SU-DHL-6 (cell line): ENCODE results near the gene CISD1.

Experiments
- H2AFZ ChIP-seq: fragments of 200-600 bp; sonication (generic); 2 replicates; pipeline ENCODE4 v1.6.1; 2014; ENCODE audit warnings: low read depth, mild to moderate bottlenecking, moderate library complexity, mixed read lengths, antibody characterized with exemption, low read length; ENCODE audit not compliant: severe bottlenecking
- H3F3A ChIP-seq: fragments of 200-600 bp; shearing (Covaris generic); 2 replicates; pipeline ENCODE4 v1.6.0; 2016; ENCODE audit warnings: antibody characterized with exemption, mild to moderate bottlenecking; ENCODE audit not compliant: insufficient read depth
- H3K27ac ChIP-seq: fragments of 200-600 bp; sonication (generic); 2 replicates; pipeline ENCODE4 v1.5.1; 2016; ENCODE audit warnings: low read depth, mild to moderate bottlenecking, low read length, moderate library complexity, mixed read lengths
- H3K27me3 ChIP-seq: fragments of 200-600 bp; sonication (generic), shearing (Covaris generic); 2 replicates; pipeline ENCODE4 v1.6.0; 2014; ENCODE audit warnings: mild to moderate bottlenecking, low read length
- H3K36me3 ChIP-seq: fragments of 200-600 bp; sonication (generic); 2 replicates; pipeline ENCODE4 v1.6.1; 2014; ENCODE audit warnings: mild to moderate bottlenecking, low read length, mixed read lengths
- H3K4me2 ChIP-seq: fragments of 300-600, 200-600 bp; shearing (Covaris generic), sonication (generic); 2 replicates; pipeline ENCODE4 v1.6.0; 2014; ENCODE audit warnings: low read length, low read depth, mild to moderate bottlenecking; ENCODE audit not compliant: poor library complexity, severe bottlenecking
- H3K4me3 ChIP-seq: fragments of 200-600 bp; sonication (generic); 2 replicates; pipeline ENCODE4 v1.5.1; 2014; ENCODE audit warnings: antibody characterized with exemption, low read length, mild to moderate bottlenecking, mixed read lengths; ENCODE audit not compliant: insufficient read depth, poor library complexity, severe bottlenecking
- H3K79me2 ChIP-seq: fragments of 200-600 bp; sonication (generic); 2 replicates; pipeline ENCODE4 v1.6.1; 2014; ENCODE audit warnings: mild to moderate bottlenecking, low read length, moderate library complexity; ENCODE audit not compliant: insufficient read depth
- H3K9ac ChIP-seq: fragments of 200-600 bp; sonication (generic); 2 replicates; pipeline ENCODE4 v1.7.0; 2014; ENCODE audit warnings: mild to moderate bottlenecking, low read length
- H3K9me2 ChIP-seq: fragments of 200-600 bp; sonication (generic); replicated peaks from 2 replicates; pipeline ENCODE4 v1.6.1; 2014; ENCODE audit warnings: low read length; ENCODE audit not compliant: insufficient read depth
- H3K9me3 ChIP-seq: fragments of 200-600 bp; sonication (generic); 2 replicates; pipeline ENCODE4 v1.6.1; 2014; ENCODE audit warnings: low read length, mixed read lengths; ENCODE audit not compliant: insufficient read depth
- H4K20me1 ChIP-seq: fragments of 200-600 bp; sonication (generic); 2 replicates; pipeline ENCODE4 v1.6.1; 2014; ENCODE audit warnings: low read depth, mild to moderate bottlenecking, antibody characterized with exemption, low read length, moderate library complexity, mixed read lengths
- EZH2phosphoT487 ChIP-seq: fragments of 200-600 bp; sonication (generic), shearing (Covaris generic); conservative IDR thresholded peaks from 2 replicates; pipeline ENCODE4 v1.6.1; 2018; ENCODE audit warnings: mild to moderate bottlenecking, antibody characterized with exemption, low read length, moderate library complexity, mixed read lengths
- TF ChIP-seq, protein P1 (sequence below): fragments of 200-600 bp; sonication (generic); IDR thresholded peaks from one replicate; pipeline ENCODE4 v1.5.1; 2017; ENCODE audit warnings: antibody characterized with exemption, mild to moderate bottlenecking, low read length, moderate library complexity; ENCODE audit not compliant: insufficient read depth, poor library complexity, severe bottlenecking

CISD1 gene

GRCh38 chr10:58264780-58265179 lies 4.2 kb upstream of the CISD1 start:
- TF ChIP-seq EZH2phosphoT487 = no peak
- TF ChIP-seq, protein P1, sequence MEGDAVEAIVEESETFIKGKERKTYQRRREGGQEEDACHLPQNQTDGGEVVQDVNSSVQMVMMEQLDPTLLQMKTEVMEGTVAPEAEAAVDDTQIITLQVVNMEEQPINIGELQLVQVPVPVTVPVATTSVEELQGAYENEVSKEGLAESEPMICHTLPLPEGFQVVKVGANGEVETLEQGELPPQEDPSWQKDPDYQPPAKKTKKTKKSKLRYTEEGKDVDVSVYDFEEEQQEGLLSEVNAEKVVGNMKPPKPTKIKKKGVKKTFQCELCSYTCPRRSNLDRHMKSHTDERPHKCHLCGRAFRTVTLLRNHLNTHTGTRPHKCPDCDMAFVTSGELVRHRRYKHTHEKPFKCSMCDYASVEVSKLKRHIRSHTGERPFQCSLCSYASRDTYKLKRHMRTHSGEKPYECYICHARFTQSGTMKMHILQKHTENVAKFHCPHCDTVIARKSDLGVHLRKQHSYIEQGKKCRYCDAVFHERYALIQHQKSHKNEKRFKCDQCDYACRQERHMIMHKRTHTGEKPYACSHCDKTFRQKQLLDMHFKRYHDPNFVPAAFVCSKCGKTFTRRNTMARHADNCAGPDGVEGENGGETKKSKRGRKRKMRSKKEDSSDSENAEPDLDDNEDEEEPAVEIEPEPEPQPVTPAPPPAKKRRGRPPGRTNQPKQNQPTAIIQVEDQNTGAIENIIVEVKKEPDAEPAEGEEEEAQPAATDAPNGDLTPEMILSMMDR = no peak
- H3K79me2 ChIP-seq = peaks cover 81% of the 10 kb centered on the region
- H3K36me3 ChIP-seq = no peaks in the 10 kb centered on the region
- H3F3A ChIP-seq = peaks cover 26% of the 10 kb centered on the region
- peak overlapping the region; percentile 99 for H3K4me2 ChIP-seq
- peak overlapping the region; percentile 66 for H3K9ac ChIP-seq
- H3K9me3 ChIP-seq = no peaks in the 10 kb centered on the region
- peaks cover 25% of the 10 kb centered on the region; the same call in 1 of the 2 replicates for H4K20me1 ChIP-seq
- peak overlapping the region; percentile 94; the same call in 1 of the 2 replicates for H3K27ac ChIP-seq
- no peaks in the 10 kb centered on the region for H3K27me3 ChIP-seq
- no peaks in the 10 kb centered on the region for H3K9me2 ChIP-seq
- H3K4me3 ChIP-seq = peak overlapping the region; percentile 81
- no peak overlapping the region for H2AFZ ChIP-seq

- peaks cover 81% of the 10 kb centered on the region for H3K79me2 ChIP-seq
- H3K4me2 ChIP-seq = peak overlapping the region; percentile 99
- H3K9ac ChIP-seq = peak overlapping the region; percentile 66
- no peaks in the 10 kb centered on the region for H3K36me3 ChIP-seq
- no peaks in the 10 kb centered on the region for H3K27me3 ChIP-seq
- no peaks in the 10 kb centered on the region for H3K9me3 ChIP-seq
- peaks cover 26% of the 10 kb centered on the region for H3F3A ChIP-seq
- TF ChIP-seq, protein P1 = no peak
- no peak for TF ChIP-seq EZH2phosphoT487
- H3K27ac ChIP-seq = peak overlapping the region; percentile 94; the same call in 1 of the 2 replicates
- no peaks in the 10 kb centered on the region for H3K9me2 ChIP-seq
- H3K4me3 ChIP-seq = peak overlapping the region; percentile 81
- peaks cover 20% of the 10 kb centered on the region; the same call in 1 of the 2 replicates for H4K20me1 ChIP-seq
- no peak overlapping the region for H2AFZ ChIP-seq
These were observed 3.7 kb upstream of the CISD1 start for GRCh38 chr10:58265249-58265648.

- peaks cover 23% of the 10 kb centered on the region for H3F3A ChIP-seq
- no peaks in the 10 kb centered on the region for H3K27me3 ChIP-seq
- H3K9ac ChIP-seq = peak overlapping the region; percentile 66
- peaks cover 15% of the 10 kb centered on the region; the same call in 1 of the 2 replicates for H4K20me1 ChIP-seq
- TF ChIP-seq, protein P1 = no peak
- no peak for TF ChIP-seq EZH2phosphoT487
- H3K4me3 ChIP-seq = peak overlapping the region; percentile 81
- no peaks in the 10 kb centered on the region for H3K9me2 ChIP-seq
- peak overlapping the region; percentile 94 for H3K27ac ChIP-seq
- peak overlapping the region; percentile 99 for H3K4me2 ChIP-seq
- no peaks in the 10 kb centered on the region for H3K9me3 ChIP-seq
- H2AFZ ChIP-seq = no peak overlapping the region
- H3K79me2 ChIP-seq = peaks cover 81% of the 10 kb centered on the region
- H3K36me3 ChIP-seq = no peaks in the 10 kb centered on the region
These were observed 2.7 kb upstream of the CISD1 start for GRCh38 chr10:58266003-58266825.
